Fibroblast of gingiva (primary cell): ENCODE measurements around the gene STRN3.
"Not testable (repeated sequence)": the region's sequence is repeated elsewhere in the genome, so short reads cannot be mapped to it uniquely, and the experiment has no call there.

ENCODE experiments used
- DNase-seq: peaks from one replicate; pipeline ENCODE4 v3.0.0-alpha.2; 2011; ENCODE audit warnings: low read depth

Gene STRN3

DNA sequence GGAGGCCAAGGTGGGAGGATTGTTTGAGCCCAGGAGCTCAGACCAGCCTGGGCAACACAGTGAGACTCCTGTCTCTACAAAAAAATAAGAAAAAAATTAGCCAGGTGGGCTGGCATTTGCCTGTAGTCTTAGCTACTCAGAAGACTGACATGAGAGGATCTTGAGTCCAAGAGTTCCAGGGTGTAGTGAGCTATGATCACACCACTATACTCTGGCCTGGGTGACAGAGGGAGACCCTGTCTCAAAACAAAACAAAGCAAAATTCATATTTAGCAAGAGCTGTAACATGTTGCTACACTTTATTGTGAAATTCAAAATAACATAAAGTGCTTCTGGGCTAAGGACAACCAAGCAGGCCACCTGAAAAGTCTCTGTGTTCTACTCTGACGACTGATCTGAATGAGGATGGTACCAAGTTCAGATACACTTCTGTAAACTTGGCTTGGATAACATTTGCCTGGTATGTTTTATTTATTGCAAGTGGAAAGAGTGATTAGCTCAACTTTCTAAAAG lies 11.6 kb upstream of the STRN3 start:
- DNase-seq = no peak

DNA sequence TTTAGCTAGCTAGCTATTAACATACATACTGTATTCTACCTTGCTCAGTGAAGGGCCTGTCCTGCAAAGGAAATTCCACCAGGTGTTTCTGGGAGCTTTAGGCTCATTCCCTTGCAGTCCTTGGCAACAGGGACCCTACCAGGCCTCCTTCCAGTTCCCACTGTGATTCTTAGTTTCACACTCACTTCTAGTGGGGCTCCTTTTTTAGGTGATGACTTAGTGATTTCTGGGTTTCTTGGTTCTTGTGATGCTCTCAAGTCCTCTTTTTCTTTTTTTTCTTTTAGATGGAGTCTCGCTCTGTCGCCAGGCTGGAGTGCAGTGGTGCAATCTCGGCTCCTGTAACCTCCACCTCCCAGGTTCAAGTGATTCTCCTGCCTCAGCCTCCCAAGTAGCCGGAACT lies 10.4 kb upstream of the STRN3 start:
- no peak for DNase-seq

DNA sequence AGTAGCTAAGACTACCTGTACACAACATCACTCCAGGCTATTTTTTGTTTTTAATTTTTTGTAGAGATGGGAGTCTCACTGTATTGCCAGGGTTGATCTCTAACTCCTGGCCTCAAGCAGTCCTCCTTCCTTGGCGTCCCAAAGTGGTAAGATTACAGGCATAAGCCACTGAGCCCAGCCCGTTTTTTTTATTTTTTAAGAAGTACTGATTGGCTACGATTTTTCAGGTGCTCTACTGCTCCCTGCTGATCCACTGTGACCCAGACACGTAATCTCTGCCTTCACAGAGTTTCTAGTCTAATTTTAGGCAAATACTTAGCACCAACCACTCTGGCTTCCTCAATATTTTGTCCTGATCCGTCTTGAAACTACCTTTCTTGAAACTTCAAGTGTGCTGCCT lies 4.3 kb upstream of the STRN3 start:
- no peak for DNase-seq

DNA sequence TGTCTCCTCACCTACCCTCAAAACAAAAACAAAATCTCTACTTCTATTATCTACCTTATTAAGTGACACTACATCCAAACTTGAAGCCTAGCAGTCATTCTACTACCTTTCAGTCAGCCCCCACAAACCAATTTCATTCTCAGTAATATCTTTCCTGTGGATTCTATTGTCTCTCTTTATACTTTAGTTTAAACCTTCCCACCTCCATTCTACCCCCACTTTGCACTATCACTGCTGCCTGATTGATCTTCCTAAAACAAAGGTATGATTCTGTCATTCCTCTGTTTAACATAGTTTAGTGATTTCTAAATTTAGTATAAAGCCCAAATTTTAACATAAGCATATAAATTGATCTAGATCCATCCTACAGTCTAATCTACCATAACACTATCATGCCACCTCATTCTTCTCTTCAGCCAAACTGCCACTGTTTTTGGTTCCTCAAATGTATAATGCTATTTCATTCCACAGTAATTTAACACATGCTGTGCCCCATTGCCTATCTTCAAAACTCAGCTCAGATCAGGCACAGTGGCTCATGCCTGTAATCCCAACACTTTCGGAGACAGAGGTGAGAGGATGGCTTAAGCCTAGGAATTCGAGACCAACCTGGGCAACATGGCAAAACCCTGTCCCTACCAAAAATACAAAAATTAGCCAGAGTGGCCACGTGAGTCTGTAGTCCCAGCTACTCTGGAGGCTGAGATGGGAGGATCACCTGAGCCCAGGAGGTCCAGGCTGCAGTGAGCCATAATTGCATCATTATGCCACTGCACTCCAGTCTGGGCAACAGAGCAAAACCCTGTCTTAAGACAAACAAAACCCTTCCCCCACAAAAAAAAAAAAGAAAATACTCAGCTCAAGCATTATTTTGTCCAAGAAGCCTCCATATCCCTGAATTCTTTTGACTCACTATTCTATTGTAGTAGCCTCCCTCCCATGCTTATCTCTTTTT lies 3.1 kb upstream of the STRN3 start:
- DNase-seq = no peak

DNA sequence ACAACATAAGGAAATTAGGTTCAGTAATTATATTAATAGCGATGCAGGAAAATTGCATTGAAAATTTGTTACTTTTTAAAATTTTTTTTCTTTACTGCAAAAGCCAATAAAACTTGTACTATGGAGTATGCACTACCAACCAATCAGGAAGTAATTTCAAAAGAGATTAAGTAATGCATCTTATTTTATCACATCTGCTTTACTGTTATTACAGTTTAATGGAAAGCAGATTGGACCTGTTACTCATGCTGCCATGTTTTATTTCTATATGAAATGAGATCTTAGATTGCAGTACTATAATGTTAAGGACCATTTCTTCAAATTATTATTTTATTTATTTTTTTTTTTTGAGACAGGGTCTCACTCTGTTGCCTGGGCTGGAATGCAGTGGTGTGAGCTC lies 1.7 kb upstream of the STRN3 start:
- peak; percentile 26 for DNase-seq

DNA sequence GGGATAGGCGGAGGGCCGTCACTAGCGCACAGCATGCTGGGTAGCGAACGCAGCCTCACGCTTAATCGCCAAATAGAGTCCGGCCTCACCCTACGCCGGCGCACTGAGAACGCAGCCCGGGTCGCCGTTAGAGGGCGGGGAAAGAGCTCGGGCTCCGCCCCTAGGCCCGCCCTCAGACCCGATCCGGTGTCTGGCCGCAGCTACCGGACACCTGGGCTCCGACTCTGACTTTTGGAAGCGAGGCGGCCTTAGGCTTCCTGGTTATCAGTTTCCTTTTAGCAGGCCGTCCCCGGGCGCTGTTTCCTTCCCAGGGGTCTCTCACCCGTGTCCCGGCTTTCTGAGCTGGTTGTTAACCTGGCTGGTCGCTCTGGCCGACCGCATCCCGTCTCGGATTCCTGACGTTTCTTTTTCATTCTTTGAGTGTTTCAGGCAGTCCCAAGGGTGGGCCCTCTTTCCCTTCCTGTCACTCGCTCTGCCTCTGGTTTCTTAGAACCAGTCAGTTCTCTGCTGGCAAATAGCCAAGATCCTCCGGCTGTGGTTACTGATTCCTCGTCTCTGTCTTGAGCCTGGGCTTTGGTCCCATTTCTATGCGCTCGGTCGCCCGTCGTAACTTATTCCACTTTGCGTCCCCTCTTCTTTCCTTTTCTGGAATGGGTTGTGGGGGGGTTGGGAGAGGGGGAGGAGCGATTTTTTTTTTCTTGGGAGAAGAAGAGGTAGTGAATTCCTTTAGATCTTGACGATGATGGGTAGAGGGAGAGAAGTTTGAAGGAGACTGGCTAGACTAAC lies 464 bp upstream of the STRN3 start:
- peak; percentile 98 for DNase-seq

DNA sequence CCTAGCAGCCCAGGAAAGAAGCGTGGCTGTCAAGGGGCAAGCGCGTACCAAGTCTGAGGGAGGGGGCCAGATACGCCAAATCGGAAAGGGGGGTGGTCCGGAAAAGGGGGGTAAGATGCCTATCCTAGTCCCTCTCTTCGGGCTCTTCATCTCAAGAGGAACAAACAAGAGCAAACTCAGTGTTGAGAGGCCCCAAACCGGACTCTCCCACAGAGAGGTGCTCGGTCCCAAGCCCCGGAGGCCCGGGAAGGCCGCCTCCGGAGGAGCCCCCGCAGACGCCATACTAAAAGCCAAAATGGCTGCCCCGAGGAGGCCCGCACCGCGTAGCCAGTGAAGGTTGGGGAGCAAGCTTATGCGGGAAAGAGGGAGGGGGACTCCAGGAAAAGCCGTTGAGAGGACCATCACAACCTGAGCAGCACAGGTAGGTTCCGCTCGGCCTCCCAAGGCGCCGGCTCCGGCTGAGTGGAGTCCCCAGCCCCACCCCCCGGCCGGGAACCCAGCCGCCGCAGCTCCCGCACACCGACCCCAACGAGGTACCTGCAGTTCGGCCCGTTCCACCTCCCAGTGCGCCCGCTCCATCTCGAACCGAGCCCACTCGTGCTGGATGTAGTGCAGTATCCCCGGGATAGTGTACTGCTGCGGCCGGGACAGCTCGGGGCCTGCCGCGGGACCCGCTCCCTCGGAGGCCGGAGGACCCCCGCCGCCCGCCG lies 657 bp downstream of the STRN3 start, which contains the start of gene AP4S1:
TSS of gene AP4S1 (plus strand) at position 283 of the 710 bp plus-strand sequence. CDS start 40,548 bp downstream, outside the sequence.
- DNase-seq = peak; percentile 5

DNA sequence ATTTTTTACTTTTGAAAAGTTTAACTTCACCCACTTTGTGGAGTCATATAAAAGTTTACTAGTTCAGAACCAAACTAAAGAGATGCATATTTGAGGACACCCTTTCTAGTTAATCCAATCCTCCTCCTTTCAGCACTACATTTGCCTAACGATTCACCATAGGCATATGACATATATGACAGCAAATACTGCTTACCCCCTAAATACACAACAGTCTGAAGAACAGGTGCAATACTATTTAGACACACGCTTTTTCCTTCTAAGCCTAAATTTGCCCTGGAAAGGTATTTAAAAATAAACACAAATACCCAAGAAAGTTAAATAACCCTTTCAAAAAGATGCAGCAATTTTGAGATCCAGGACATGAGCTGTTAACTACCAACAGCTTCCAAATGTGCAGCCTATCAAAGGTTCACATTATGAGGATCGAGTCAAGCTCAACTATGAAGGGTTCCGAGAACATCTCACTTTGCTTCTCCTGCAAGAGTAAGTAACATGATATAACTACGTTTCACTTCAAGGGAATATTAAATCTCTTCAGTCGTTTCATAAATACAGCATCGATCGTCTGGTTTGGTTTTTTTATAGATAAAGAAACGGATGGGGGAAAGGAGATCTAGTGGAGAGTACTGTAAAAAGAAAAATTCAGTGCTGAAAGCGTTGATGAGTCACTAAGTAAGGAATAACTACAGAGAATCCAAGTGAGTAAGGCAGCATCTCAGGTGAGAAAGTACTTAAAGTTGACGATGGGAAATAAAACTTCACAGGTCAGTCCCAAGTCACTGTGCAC lies 1.4 kb downstream of the STRN3 start:
- DNase-seq = no peak

DNA sequence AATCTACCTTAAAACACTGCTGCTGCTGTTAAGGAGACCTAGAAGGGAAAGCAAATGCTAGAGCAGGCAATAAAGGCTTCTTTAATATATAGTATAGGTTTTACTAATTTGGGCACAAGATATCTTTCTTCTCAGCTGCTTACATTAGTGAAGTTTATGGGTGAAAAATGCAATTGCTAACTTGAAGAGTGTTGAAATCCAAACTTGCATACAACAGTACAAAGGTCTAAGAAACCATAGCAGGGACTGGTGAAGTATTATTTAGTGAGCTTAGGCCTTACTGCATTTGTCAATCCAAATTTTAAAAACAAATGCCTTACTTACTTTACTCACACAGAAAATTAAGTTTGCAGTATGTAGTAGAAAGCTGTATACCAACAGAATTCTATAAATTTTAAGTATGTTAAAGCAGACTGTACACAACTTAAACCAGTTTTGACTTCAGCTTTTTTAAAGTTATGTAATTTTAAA lies 2.1 kb downstream of the STRN3 start:
- peak; percentile 7 for DNase-seq

DNA sequence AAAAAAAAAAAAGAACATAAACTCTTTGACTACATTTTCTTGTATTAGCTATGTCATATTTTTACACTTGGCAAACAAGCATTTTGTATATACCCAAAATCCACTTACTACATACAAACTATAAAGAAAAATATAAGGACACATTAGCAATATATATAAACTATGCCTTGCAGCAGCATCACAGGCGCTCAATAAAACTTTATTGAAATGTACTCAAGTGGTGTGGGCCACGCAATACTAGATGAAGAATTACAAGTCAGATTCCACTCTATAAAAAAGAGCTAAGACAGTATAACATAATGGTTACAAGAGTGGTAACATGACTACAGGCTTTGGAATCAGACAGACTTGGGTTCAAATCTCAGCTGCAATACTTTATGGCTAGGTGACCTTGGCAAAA lies 3.8 kb downstream of the STRN3 start:
- DNase-seq = no peak

DNA sequence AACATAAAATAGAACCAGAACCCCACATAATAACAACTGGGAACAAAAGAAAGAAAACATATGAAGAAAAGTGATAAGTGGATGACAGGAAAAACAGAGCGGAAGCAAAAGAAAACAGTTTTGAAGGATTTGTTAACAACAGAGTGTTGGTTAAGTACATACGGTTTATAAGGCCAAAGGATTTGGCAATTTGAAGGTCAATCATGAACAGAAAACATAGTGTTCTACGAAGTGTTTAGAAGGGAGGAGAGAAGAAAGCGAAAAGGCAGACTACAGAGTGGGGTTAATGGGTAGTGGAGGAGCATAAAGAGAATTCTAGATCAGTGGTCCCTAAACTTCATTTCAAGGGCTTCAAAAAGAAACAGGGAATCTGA lies 4.6 kb downstream of the STRN3 start:
- DNase-seq = no peak

DNA sequence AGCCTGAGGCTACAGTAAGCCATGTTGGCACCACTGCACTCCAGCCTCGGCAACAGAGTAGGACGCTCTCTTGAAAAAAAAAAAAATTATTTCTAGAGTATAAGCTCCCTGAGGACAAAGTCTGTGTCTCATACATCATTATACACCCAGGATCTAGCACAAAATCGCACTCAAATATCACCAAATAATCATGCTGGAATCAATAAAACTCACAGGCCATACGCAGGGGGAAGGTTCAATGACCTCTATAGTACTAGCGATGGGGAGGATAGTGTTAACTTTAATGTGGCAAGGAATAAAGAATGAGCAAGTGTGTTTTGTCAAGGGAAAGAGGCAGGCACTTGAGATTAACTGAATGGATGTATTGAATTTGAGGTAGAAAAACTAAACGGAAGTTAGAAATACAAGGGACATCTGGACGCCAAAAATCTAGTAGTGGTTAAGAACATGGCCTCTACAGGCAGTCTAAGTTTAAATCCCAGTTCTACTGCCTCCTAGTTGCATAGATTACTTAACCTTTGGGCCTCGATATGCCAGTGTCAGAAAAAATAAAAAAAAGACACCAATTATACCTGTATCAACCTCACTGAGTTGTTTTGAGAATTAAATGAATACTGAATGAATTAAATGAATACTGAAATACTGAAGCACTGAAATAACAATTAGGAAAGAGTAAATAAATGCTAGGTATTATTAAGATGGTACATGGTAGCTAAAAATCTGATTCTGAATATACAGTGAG lies 5.2 kb downstream of the STRN3 start:
- no peak for DNase-seq

DNA sequence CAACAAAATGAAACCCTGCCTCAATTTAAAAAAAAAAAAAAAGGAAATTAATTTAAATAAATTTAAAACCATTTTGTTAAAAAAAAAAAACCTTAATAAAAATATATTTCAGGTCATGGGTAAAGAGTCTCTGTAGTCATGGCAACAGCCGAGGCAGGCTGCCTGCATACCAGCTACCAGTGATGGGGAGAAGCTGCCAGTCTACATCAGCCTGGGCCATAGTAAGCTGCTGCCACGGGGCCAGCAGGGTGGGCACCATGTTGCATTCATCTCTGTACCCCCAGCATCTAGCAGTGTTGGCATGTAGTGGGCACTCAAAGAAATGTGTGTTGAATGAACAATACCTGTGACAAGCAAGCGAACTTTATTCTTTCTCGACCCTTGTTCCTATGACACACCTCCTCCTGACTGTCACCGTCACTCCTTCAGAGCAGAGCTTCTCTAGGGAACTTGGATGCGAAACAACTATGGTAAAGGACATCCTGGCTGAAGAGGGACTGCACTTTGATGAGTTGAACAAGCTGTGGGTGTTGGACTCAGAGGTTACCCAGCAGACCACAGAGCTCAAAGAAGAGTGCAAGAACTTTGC lies 8.0 kb downstream of the STRN3 start:
- no peak for DNase-seq

DNA sequence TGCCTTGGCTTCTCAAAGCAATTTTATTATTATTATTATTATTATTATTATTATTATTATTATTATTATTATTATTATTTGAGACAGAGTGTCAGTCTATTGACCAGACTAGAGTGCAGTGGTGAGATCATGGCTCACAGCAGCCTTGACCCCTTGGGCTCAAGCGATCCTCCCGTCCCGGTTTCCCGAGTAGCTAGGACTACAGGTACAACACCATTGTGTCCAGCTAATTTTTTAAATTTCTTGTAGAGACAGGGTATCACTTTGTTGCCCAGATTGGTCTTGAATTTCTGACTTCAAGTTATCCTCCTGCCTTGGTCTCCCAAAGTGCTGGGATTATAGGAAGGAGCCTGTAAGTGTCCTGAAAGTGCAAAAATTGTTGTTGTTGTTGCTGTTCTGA lies 12.3 kb downstream of the STRN3 start:
- no peak for DNase-seq

DNA sequence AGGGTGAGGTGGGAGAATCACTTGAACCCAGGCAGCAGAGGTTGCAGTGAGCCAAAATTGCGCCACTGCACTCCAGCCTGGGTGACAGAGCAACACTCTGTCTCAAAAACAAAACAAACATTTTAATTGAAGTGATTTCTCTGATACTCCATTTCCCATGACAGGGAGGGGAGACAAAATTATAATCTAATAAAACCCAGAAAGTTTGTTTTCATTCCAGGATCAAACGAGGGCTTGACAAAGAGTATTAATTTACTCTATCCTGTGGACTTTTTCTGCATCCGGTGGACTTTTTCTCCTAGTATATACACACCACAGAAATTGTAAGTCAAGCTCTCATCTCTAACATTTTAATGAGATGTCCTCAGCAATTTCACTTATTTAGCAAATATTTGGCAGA lies 15.2 kb downstream of the STRN3 start:
- no peak for DNase-seq

DNA sequence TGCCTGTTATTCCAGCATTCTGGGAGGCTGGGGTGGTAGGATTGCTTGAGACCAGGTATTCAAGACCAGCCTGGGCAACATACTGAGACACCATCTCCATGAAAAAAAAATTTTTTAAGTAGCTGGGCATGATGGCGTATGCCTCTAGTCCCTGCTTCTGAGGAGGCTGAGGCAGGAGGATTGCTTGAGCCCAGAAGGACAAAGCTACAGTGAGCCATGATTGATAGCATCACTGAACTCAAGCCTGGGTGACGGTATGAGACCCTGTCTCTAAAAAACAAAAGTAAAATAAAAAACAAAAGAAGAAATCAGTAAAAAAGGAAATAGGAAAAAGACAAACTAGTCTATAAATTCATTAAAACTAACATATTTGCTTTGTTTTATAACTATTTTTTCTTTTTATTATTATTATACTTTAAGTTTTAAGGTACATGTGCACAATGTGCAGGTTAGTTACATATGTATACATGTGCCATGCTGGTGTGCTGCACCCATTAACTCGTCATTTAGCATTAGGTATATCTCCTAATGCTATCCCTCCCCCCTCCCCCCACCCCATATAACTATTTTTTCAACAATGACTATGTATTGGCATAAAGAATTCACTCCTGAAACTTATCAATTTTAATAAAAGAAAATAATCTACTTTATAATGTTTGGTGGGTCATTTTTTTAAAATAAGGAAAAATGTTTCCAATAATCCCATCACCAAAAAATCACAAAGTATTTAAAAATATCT lies 16.2 kb downstream of the STRN3 start:
- no peak for DNase-seq

DNA sequence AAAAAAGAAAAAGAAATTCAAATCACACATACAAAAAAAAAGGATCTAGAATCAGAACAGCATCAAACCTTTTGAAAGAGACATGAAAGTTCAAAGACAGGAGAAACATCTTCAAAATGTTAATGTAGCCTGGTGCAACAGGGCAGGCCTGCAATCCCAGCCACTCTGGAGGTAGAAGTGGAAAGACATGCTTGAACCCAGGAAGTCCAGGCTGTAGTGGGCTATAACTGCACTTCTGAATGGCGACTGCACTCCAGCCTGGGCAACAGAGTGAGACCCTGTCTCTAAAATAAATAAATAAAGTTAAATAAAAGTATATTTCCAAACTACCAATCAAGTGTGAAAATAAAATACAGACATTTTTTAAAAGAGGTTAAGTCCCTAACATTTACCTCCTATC lies 19.5 kb downstream of the STRN3 start:
- no peak for DNase-seq

DNA sequence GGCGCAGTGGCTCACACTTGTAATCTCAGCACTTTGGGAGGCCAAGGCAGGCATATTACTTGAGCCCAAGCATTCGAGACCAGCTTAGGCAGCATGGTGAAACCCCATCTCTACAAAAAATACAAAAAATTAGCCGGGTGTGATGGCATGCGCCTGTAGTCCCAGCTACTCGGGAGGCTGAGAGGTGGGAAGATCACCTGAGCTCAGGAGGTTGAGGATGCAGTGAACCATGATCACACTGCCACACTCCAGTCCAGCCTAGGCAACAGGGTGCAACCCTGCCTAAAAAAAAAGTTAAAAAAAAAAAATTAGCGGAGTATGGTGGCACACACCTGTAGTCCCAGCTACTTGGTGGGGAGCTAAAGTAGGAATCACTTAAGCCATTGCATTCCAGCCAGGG lies 22.2 kb downstream of the STRN3 start:
- not testable (repeated sequence) for DNase-seq

DNA sequence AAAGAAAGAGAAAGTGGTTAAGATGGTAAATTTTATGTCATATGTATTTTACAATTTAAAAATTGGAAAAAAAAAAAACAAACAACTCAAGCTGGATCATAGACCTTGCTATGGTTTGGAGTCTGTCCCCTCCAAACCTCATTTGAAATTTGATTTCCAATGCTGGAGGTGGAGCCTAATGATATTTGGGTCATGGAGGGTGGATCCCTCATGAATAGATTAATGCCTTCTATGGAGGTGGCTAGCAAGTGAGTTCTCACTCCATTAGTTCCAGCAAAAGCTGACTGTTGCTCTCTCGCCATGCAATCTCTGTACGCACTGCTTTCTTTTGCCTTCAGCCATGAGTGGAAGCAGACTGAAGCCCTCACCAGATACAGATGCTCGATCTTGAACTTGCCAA lies 22.9 kb downstream of the STRN3 start:
- no peak for DNase-seq

DNA sequence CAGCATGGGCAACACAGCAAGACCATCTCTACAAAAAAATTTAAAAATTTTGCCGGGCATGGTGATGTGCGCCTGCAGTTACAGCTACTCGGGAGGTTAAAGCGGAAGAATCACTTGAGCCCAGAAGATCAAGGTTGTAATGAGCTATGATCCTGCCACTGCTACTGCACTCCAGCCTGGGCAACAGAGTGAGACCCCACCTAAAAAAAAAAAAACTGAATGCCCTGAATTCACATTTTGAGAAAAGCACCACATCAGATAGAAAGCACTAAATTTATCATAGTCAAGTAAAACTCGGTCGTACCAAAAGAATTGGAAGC lies 24.9 kb downstream of the STRN3 start:
- DNase-seq = no peak
